AG09319 (cell line): Measurements from ENCODE around the gene ALG6.

ENCODE experiments used
- DNase-seq: peaks from one replicate; pipeline ENCODE4 v3.0.0-alpha.2; 2010; ENCODE audit warnings: low read depth; ENCODE audit errors: extremely low read depth
- CTCF ChIP-seq: IDR thresholded peaks from 2 replicates; pipeline ENCODE4 v1.5.1; 2011; ENCODE audit warnings: low read depth, mild to moderate bottlenecking, inconsistent platforms, low read length, moderate library complexity

Gene ALG6

GRCh38 chr1:63321785-63322113 is 45.7 kb upstream of the ALG6 start:
- DNase-seq = no peak
- no peak for TF ChIP-seq CTCF

GRCh38 chr1:63322114-63322943 is 45.1 kb upstream of the ALG6 start, which contains the start of gene FOXD3:
Gene FOXD3 (plus strand): TSS chr1:63322567. CDS start chr1:63323059, 492 bp downstream.
- no peak for DNase-seq

GRCh38 chr1:63322944-63323864 is 44.2 kb upstream of the ALG6 start:
- TF ChIP-seq CTCF = no peak
- DNase-seq = no peak

More at GRCh38 chr1:63322114-63322943, 45.1 kb upstream of the ALG6 start, which contains the start of gene FOXD3:
- no peak for TF ChIP-seq CTCF

GRCh38 chr1:63323865-63324778 is 43.3 kb upstream of the ALG6 start:
- TF ChIP-seq CTCF = no peak
- DNase-seq = no peak

- no peak for DNase-seq
- no peak for TF ChIP-seq CTCF
Measured at GRCh38 chr1:63324779-63325119, 42.7 kb upstream of the ALG6 start.

- no peak for TF ChIP-seq CTCF
- DNase-seq = no peak
Measured at GRCh38 chr1:63325279-63325985, 42.0 kb upstream of the ALG6 start.
